ENCODE data around the gene NPAS4.

Gene NPAS4

GRCh38 chr11:66466225-66467033 is 45.6 kb downstream of the NPAS4 start, which contains the start of gene PELI3:
PELI3 (plus strand) TSS chr11:66466905; CDS start chr11:66468129, 1,224 bp downstream.
- TF ChIP-seq GATA2 (IDR thresholded peaks at IDR 0.05; ENCODE audit: low read depth, low read length) = no peak
- no peak for TF ChIP-seq GATA3 (IDR thresholded peaks at IDR 0.05; ENCODE audit: low read depth, low read length)

GRCh38 chr11:66467034-66467659 is 46.3 kb downstream of the NPAS4 start:
- no peak for TF ChIP-seq GATA2 (IDR thresholded peaks at IDR 0.05; ENCODE audit: low read depth, low read length)
- TF ChIP-seq GATA3 (IDR thresholded peaks at IDR 0.05; ENCODE audit: low read depth, low read length) = no peak

- no peak for TF ChIP-seq GATA3 (IDR thresholded peaks at IDR 0.05; ENCODE audit: low read depth, low read length)
- TF ChIP-seq GATA2 (IDR thresholded peaks at IDR 0.05; ENCODE audit: low read depth, low read length) = no peak
These were observed 46.9 kb downstream of the NPAS4 start for GRCh38 chr11:66467756-66468155.

GRCh38 chr11:66468691-66469090 is 47.9 kb downstream of the NPAS4 start:
- TF ChIP-seq GATA3 (IDR thresholded peaks at IDR 0.05; ENCODE audit: low read depth, low read length) = no peak
- no peak for TF ChIP-seq GATA2 (IDR thresholded peaks at IDR 0.05; ENCODE audit: low read depth, low read length)

GRCh38 chr11:66469441-66469840 is 48.6 kb downstream of the NPAS4 start:
- TF ChIP-seq GATA2 (IDR thresholded peaks at IDR 0.05; ENCODE audit: low read depth, low read length) (no peak), GATA3 (IDR thresholded peaks at IDR 0.05; ENCODE audit: low read depth, low read length) (no peak)

GRCh38 chr11:66470015-66470414 is 49.2 kb downstream of the NPAS4 start:
- TF ChIP-seq GATA2 (IDR thresholded peaks at IDR 0.05; ENCODE audit: low read depth, low read length) (no peak), GATA3 (IDR thresholded peaks at IDR 0.05; ENCODE audit: low read depth, low read length) (no peak)

- TF ChIP-seq GATA2 (IDR thresholded peaks at IDR 0.05; ENCODE audit: low read depth, low read length) (no peak), GATA3 (IDR thresholded peaks at IDR 0.05; ENCODE audit: low read depth, low read length) (no peak)
These were observed 50.3 kb downstream of the NPAS4 start for GRCh38 chr11:66471142-66471541.

GRCh38 chr11:66472054-66472453 is 51.2 kb downstream of the NPAS4 start:
- TF ChIP-seq GATA2 (IDR thresholded peaks at IDR 0.05; ENCODE audit: low read depth, low read length) = no peak
- TF ChIP-seq GATA3 (IDR thresholded peaks at IDR 0.05; ENCODE audit: low read depth, low read length) = no peak

- TF ChIP-seq GATA2 (IDR thresholded peaks at IDR 0.05; ENCODE audit: low read depth, low read length) = no peak
- no peak for TF ChIP-seq GATA3 (IDR thresholded peaks at IDR 0.05; ENCODE audit: low read depth, low read length)
These were observed 52.3 kb downstream of the NPAS4 start for GRCh38 chr11:66473167-66473566.

GRCh38 chr11:66473608-66474515 is 53.0 kb downstream of the NPAS4 start:
- TF ChIP-seq GATA2 (IDR thresholded peaks at IDR 0.05; ENCODE audit: low read depth, low read length) = no peak
- no peak for TF ChIP-seq GATA3 (IDR thresholded peaks at IDR 0.05; ENCODE audit: low read depth, low read length)

- TF ChIP-seq GATA2 (IDR thresholded peaks at IDR 0.05; ENCODE audit: low read depth, low read length) (no peak), GATA3 (IDR thresholded peaks at IDR 0.05; ENCODE audit: low read depth, low read length) (no peak)
These were observed 54.7 kb downstream of the NPAS4 start for GRCh38 chr11:66475349-66476172.
